Stomach smooth muscle (tissue), 2 donors: ENCODE data around the gene PPP1R12A.
"Not testable (repeated sequence)": the region's sequence is repeated elsewhere in the genome, so short reads cannot be mapped to it uniquely, and the experiment has no call there.

Source experiments
- H3K27ac ChIP-seq: one replicate; pipeline ENCODE4 v1.7.0; 2013; ENCODE audit warnings: mild to moderate bottlenecking, low read length, inconsistent platforms
- H3K27me3 ChIP-seq, 2 donors: one replicate each; pipeline ENCODE4 v1.7.0; 2013; ENCODE audit warnings: low read length in 2 of 2; ENCODE audit not compliant: insufficient read depth in 2 of 2, control insufficient read depth in 1 of 2
- H3K36me3 ChIP-seq, 2 donors: one replicate each; pipeline ENCODE4 v1.7.0; 2013; ENCODE audit warnings: low read length in 2 of 2; ENCODE audit not compliant: control insufficient read depth in 2 of 2, insufficient read depth in 2 of 2
- H3K4me1 ChIP-seq: one replicate; pipeline ENCODE4 v1.7.0; 2013; ENCODE audit warnings: low read length; ENCODE audit not compliant: control insufficient read depth, insufficient read depth
- H3K4me3 ChIP-seq, 2 donors: one replicate each; pipeline ENCODE4 v1.7.0; 2013; ENCODE audit warnings: low read length in 2 of 2
- H3K9ac ChIP-seq, 2 donors: one replicate each; pipeline ENCODE4 v1.7.0; 2013; ENCODE audit warnings: low read length in 2 of 2, mild to moderate bottlenecking in 1 of 2
- H3K9me3 ChIP-seq, 2 donors: one replicate each; pipeline ENCODE4 v1.7.0; 2013; ENCODE audit warnings: low read length in 2 of 2; ENCODE audit not compliant: control insufficient read depth in 2 of 2
- donor health status: healthy.
- donor health status: Pancreatic carcinoma.

Gene PPP1R12A

DNA sequence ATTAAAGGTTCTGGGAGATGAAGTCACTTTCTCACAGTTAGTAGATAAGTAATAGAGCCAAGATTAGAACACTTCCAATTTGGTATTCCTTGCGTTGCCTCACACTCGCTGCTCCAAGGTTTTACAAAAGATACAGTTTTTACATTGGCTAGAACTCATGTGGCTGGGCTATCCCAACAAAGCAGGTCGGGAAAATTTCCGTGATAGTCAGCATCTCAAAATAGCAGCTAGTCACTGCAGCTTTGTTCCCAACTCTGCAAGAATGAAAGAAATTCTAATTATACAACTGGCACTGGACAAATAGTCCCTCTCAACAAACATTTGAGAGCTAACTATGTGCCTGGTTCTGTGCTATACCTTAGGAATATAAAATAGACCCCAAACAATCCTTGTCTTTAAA, 24.6 kb upstream of the PPP1R12A start:
- peaks cover 0 to 7% of the 10 kb centered on the region in 2 donors for H3K9me3 ChIP-seq
- no peak overlapping the region for H3K9ac ChIP-seq
- H3K27ac ChIP-seq = no peak overlapping the region
- H3K4me1 ChIP-seq = no peaks in the 10 kb centered on the region
- peak overlapping the region in 1 of 2 donors; percentile 15 for H3K4me3 ChIP-seq
- H3K27me3 ChIP-seq = no peaks in the 10 kb centered on the region
- H3K36me3 ChIP-seq = no peaks in the 10 kb centered on the region

DNA sequence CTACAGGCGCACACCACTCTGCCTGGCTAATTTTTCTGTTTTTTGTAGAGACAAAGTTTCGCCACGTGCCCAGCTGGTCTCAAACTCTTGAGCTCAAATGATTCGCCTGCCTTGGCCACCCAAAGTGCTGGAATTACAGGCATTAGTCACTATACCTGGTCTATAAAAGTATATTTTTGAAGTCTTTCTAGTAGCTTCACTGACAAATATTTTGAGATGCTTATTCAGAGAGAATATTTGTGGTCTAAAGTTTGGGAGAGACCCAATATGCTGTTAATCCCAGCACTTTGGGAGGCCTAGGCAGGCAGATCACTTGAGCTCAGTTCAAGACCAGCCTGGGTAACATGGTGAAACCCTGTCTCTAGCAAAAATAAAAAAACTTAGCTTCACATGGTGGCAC, 22.0 kb upstream of the PPP1R12A start:
- no peaks in the 10 kb centered on the region for H3K27me3 ChIP-seq
- H3K4me3 ChIP-seq = no peak overlapping the region
- no peak overlapping the region for H3K9ac ChIP-seq
- H3K36me3 ChIP-seq = no peaks in the 10 kb centered on the region
- peaks cover 0 to 7% of the 10 kb centered on the region in 2 donors for H3K9me3 ChIP-seq
- H3K27ac ChIP-seq = no peak overlapping the region
- H3K4me1 ChIP-seq = no peaks in the 10 kb centered on the region

DNA sequence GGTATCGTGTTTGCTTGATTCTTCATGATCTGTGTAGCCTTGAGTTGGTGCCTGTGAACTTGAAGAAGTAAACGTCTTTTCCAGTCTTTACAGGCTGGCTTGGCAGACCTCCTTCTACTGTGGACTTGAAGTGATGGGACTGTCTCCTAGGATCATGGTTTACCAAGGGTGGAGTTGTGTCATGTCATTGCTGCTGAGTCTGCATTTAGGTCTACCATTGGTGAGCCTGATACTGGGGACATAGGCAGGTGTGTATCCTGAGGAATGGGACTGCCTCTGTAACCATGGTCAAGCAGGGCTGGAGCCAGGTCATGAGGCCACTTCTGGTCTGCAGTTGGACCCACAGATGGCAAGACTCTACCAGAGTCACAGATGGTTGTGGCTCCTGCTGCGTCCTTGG, 20.7 kb upstream of the PPP1R12A start:
- H3K4me1 ChIP-seq = no peaks in the 10 kb centered on the region
- no peaks in the 10 kb centered on the region for H3K36me3 ChIP-seq
- H3K27ac ChIP-seq = no peak overlapping the region
- H3K9me3 ChIP-seq = peaks cover 0 to 7% of the 10 kb centered on the region in 2 donors
- H3K4me3 ChIP-seq = no peak overlapping the region
- no peaks in the 10 kb centered on the region for H3K27me3 ChIP-seq
- H3K9ac ChIP-seq = no peak overlapping the region

DNA sequence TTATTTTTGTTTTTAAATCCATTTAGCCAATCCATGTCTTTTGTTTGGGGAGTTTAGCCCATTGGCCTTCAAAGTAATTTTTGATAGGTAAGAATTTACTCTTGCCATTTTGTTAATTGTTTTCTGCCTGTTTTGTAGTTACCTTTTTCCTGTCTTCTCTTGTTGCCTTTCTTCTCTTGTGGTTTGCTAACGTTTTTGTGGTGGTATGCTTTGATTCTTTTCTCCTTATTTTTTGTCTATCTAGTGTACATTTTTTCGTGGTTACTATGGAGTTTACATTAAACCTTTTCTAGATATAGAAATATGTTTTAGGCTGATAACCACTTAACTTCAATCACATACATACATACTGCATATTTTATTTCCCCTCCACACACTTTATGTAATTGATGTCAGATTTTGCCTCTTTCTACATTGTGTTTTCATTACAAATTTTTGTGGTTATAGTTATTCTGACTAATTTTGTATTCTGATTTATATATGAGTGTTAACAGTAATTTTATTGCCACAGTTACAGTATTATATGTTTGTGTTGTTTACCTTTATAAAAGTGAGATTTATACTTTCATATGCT, 19.2 kb upstream of the PPP1R12A start:
- Histone ChIP-seq H3K27me3 (no peaks in the 10 kb centered on the region), H3K4me3 (no peak overlapping the region), H3K36me3 (no peaks in the 10 kb centered on the region), H3K4me1 (no peaks in the 10 kb centered on the region), H3K9ac (no peak overlapping the region), H3K27ac (no peak overlapping the region), H3K9me3 (peaks cover 0 to 7% of the 10 kb centered on the region in 2 donors)

DNA sequence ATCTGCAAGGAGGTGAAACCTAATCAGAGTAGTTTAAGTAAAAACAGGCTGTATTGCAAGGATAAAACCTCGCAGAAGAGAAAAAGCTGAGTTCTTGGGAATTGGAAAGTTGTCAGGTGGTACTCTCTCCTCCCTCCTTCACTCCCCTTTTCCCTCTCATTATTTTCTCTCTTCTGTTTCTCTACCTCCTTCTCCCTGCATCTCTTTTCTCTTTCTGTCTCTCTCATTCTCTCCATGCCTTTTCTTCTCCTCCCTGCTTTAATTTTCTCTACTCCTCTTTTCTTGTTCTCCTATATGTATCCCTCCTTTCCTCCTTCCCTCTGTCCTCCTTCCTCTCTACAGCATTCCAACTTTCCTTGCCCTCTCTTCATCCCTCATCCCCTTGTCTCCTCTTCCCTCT, 14.2 kb upstream of the PPP1R12A start:
- no peak overlapping the region for H3K9ac ChIP-seq
- no peaks in the 10 kb centered on the region for H3K36me3 ChIP-seq

DNA sequence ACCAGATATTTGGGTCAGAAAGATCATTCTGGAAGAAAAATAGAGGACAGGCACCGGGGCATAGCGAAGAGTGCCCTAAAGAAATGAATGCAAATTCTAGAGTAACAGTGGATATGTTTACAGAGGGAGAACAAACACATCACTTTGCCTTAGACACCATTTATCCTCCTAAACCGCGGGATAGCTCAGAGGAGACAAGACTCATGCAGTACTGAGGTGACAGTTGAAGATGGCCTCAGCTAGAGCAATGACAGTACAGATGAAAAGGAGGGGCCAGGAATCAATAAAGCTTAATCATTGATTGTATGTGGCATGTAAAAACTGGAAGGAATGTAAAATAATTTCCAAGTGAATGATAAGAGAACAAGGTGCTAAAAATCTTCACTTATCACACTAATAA, 10.5 kb upstream of the PPP1R12A start:
- Histone ChIP-seq H3K9ac (no peak overlapping the region), H3K27me3 (no peaks in the 10 kb centered on the region), H3K4me1 (no peaks in the 10 kb centered on the region), H3K9me3 (no peaks in the 10 kb centered on the region), H3K4me3 (no peak overlapping the region), H3K36me3 (no peaks in the 10 kb centered on the region), H3K27ac (no peak overlapping the region)

More for the DNA sequence above, 14.2 kb upstream of the PPP1R12A start:
- H3K4me3 ChIP-seq = no peak overlapping the region
- no peaks in the 10 kb centered on the region for H3K27me3 ChIP-seq
- no peak overlapping the region for H3K27ac ChIP-seq
- no peaks in the 10 kb centered on the region for H3K9me3 ChIP-seq
- no peaks in the 10 kb centered on the region for H3K4me1 ChIP-seq

DNA sequence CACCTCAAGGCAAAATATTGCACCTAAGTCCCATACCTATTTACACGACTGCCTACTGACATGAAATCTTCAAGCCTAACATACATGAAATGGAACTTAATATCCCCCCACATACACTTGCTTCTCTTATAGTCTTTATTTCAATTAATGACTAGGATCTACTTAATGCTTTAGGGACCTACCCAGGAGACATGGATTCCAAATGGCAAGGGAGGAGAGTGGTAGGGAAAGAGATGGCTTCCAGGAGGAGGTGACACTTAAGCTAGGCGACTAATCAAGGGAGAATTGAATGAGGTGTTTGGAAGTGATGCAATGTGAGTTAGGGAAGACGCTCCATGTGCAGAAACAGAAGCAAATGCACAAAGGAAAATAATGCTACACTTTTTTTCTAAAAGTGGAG, 9.7 kb upstream of the PPP1R12A start:
- no peak overlapping the region for H3K27ac ChIP-seq
- H3K4me1 ChIP-seq = no peaks in the 10 kb centered on the region
- no peaks in the 10 kb centered on the region for H3K27me3 ChIP-seq
- no peak overlapping the region for H3K4me3 ChIP-seq
- H3K36me3 ChIP-seq = no peaks in the 10 kb centered on the region
- H3K9ac ChIP-seq = no peak overlapping the region
- no peaks in the 10 kb centered on the region for H3K9me3 ChIP-seq

DNA sequence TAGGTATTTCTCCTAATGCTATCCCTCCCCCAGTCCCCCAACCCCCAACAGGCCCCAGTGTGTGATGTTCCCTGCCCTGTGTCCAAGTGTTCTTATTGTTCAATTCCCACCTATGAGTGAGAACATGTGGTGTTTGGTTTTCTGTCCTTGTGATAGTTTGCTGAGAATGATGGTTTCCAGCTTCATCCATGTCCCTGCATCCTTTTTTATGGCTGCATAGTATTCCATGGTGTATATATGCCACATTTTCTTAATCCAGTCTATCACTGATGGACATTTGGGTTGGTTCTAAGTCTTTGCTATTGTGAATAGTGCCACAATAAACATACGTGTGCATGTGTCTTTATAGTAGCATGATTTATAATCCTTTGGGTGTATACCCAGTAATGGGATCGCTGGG, 7.9 kb upstream of the PPP1R12A start:
- H3K4me3 ChIP-seq, H3K27ac ChIP-seq, H3K27me3 ChIP-seq, H3K36me3 ChIP-seq, H3K4me1 ChIP-seq, H3K9me3 ChIP-seq, H3K9ac ChIP-seq: not testable (repeated sequence)

DNA sequence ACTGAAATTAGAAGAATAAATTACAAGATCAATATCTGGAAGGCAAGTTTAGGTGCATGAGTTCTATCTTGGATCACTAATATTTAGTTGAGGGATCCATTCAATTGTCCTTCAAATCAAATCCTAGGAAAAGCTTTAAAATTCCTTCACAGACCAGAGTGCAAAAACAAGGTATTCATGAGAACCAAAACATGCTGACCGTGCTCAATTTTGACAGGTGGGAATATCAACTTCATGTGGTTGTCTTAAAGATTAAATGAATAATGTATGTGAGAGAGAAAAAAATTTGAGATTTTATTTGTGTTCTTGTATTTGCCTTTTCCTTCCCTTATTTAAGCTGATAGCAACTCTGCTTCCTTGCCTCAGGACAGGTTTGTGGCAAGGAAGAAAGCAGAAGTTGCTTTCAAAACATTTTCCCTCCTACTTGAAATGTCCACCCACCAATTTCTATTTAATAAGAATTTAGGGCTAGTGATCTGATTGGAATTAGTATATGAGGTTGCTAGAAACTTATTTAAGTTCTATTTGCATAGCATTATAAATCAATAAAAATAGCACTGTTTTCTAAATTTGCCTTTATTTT, 4.9 kb upstream of the PPP1R12A start:
- Histone ChIP-seq H3K27me3 (no peaks in the 10 kb centered on the region), H3K36me3 (no peaks in the 10 kb centered on the region), H3K27ac (no peak overlapping the region), H3K9ac (no peak overlapping the region), H3K9me3 (no peaks in the 10 kb centered on the region), H3K4me1 (peaks cover 5% of the 10 kb centered on the region), H3K4me3 (no peak overlapping the region)

DNA sequence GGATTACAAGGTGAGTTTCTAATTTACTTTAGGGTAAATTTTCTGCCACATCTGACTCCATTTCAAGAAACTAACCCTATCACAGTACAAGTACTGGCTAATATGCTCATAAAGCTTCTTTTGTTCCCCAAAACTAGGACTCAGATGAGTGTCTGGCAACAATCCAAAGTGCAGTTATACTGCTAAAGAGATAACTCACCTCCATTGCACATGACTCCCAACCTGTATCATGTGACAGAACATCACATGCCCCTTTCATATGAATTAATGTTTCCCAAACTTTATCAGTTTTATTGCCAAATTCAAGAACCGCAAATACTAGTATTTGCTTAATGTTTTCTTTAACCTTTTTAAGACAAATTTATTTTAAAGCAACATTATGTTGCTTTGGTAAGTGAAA, 3.9 kb upstream of the PPP1R12A start:
- no peaks in the 10 kb centered on the region for H3K36me3 ChIP-seq
- no peak overlapping the region for H3K9ac ChIP-seq
- H3K9me3 ChIP-seq = no peaks in the 10 kb centered on the region
- no peaks in the 10 kb centered on the region for H3K27me3 ChIP-seq
- peaks cover 5% of the 10 kb centered on the region for H3K4me1 ChIP-seq
- no peak overlapping the region for H3K4me3 ChIP-seq
- no peak overlapping the region for H3K27ac ChIP-seq

DNA sequence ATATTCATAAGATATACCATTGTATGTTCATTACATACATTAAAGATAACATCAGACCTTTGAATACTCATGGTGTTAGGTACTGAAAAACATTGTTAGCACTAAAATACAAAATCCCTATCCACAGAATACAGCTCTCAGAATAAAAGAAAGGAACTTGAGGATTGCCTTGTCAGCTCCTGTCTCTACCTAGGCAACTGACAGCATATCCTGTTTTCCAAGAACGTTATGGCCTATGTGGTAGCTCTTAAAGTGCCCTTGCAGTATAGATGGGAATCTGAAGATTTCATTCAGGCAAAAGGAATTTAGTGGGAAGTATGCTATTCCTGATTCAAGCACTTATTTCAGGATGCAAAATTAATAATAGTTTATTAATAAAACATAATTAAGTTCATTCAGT, 1.8 kb upstream of the PPP1R12A start:
- peak overlapping the region; percentile 98 to 100 for H3K9ac ChIP-seq

More for the DNA sequence above, 1.8 kb upstream of the PPP1R12A start:
- no peaks in the 10 kb centered on the region for H3K36me3 ChIP-seq
- H3K27ac ChIP-seq = peak overlapping the region; percentile 100
- no peaks in the 10 kb centered on the region for H3K27me3 ChIP-seq
- no peaks in the 10 kb centered on the region for H3K9me3 ChIP-seq
- peaks cover 5% of the 10 kb centered on the region for H3K4me1 ChIP-seq
- H3K4me3 ChIP-seq = peak overlapping the region; percentile 96 to 97
